A673 (cell line): ENCODE results near the gene CCDC137. TPM values are rescaled to one million over a fixed set of nuclear protein-coding genes. Genes with fewer than 3 reads are reported as not detected.

Source experiments
- BruUV-seq: library from RNA; stranded (reverse); fragments of 400-500 nt; replicated peaks from 2 replicates; lab custom pipeline; 2021; lab: Mats Ljungman, UMichigan
- CTCF ChIA-PET: fragments of 300-600 bp; sonication (Branson Sonifier 250); formaldehyde crosslinking; loops from one replicate; lab custom pipeline; 2022; ENCODE audit warnings: antibody characterized with exemption; lab: Charles Lee
- POLR2A ChIA-PET: fragments of 300-600 bp; sonication (Branson Sonifier 250); formaldehyde crosslinking; loops from one replicate; lab custom pipeline; 2022; ENCODE audit warnings: antibody characterized with exemption; ENCODE audit not compliant: low non-redundant PET; lab: Charles Lee
- DNase-seq: peaks from one replicate; pipeline ENCODE4 v3.0.0-alpha.2; 2015; ENCODE audit warnings: low spot score
- H3K27ac ChIP-seq: fragments of 200-600 bp; sonication (generic); 2 replicates; pipeline ENCODE4 v1.5.1; 2016; ENCODE audit warnings: mixed run types, low read depth, mild to moderate bottlenecking, mixed read lengths, antibody characterized with exemption, low read length; ENCODE audit not compliant: poor library complexity, severe bottlenecking
- H3K27me3 ChIP-seq: fragments of 200-600 bp; sonication (generic); replicated peaks from 2 replicates; pipeline ENCODE4 v1.6.1; 2017; ENCODE audit warnings: mixed run types, low read depth, mild to moderate bottlenecking, mixed read lengths, antibody characterized with exemption, low read length; ENCODE audit not compliant: insufficient read depth, poor library complexity
- H3K36me3 ChIP-seq: fragments of 200-600 bp; sonication (generic); 2 replicates; pipeline ENCODE4 v1.6.1; 2016; ENCODE audit warnings: mixed run types, mild to moderate bottlenecking, mixed read lengths, antibody characterized with exemption, low read length; ENCODE audit not compliant: insufficient read depth, poor library complexity, severe bottlenecking
- H3K4me1 ChIP-seq: fragments of 200-600 bp; sonication (generic); 2 replicates; pipeline ENCODE4 v1.6.1; 2017; ENCODE audit warnings: mixed run types, mild to moderate bottlenecking, mixed read lengths, antibody characterized with exemption, low read length; ENCODE audit not compliant: insufficient read depth, poor library complexity, severe bottlenecking
- H3K4me3 ChIP-seq: fragments of 200-600 bp; sonication (generic); 2 replicates; pipeline ENCODE4 v1.5.1; 2016; ENCODE audit warnings: low read depth, mixed run types, mild to moderate bottlenecking, mixed read lengths, low read length; ENCODE audit not compliant: poor library complexity, severe bottlenecking
- H3K9me3 ChIP-seq: fragments of 200-600 bp; sonication (generic); 2 replicates; pipeline ENCODE4 v1.6.1; 2016; ENCODE audit warnings: mixed run types, low read depth, mild to moderate bottlenecking, mixed read lengths, antibody characterized with exemption, low read length; ENCODE audit not compliant: poor library complexity, severe bottlenecking
- CTCF ChIP-seq: fragments of 300-800, 200-600 bp; sonication (generic); conservative IDR thresholded peaks from 2 replicates; pipeline ENCODE4 v1.5.1; 2017; ENCODE audit warnings: low read depth, mild to moderate bottlenecking, antibody characterized with exemption, low read length, moderate library complexity, mixed read lengths
- EZH2 ChIP-seq: fragments of 200-600 bp; sonication (generic); IDR thresholded peaks from 2 replicates; pipeline ENCODE4 v1.6.1; 2017; ENCODE audit warnings: borderline replicate concordance, low read depth, mild to moderate bottlenecking, mixed read lengths, antibody characterized with exemption, low read length; ENCODE audit not compliant: poor library complexity, severe bottlenecking
- intact Hi-C: fragments of 100-400 bp; cut with micrococcal nuclease; formaldehyde crosslinking; loops from one replicate; pipeline ENCODE4 v1.10.0; 2022; ENCODE audit not compliant: unreplicated experiment
- total RNA-seq: library from RNA; stranded (reverse); gene quantifications from 2 replicates; pipeline ENCODE4 v1.2.3, GENCODE V29; 2021

The CCDC137 gene
- total RNA-seq, 1 experiment from 2014 or later = 56.3 TPM

- TF ChIP-seq EZH2 = no peak
- TF ChIP-seq CTCF = no peak
- ChIA-PET CTCF (no interaction called here), POLR2A (no interaction called here)
- no peaks in the 10 kb centered on the region for H3K9me3 ChIP-seq
- no peak overlapping the region for H3K27ac ChIP-seq
- BruUV-seq = no TSS peak
- no peak for DNase-seq
- H3K4me3 ChIP-seq = no peak overlapping the region
- intact Hi-C loops = no loop called here
- H3K27me3 ChIP-seq = no peaks in the 10 kb centered on the region
- H3K4me1 ChIP-seq = no peaks in the 10 kb centered on the region
- H3K36me3 ChIP-seq = peaks cover 76% of the 10 kb centered on the region
Observed at GRCh38 chr17:81694810-81695209, 28.3 kb downstream of the CCDC137 start.

DNA sequence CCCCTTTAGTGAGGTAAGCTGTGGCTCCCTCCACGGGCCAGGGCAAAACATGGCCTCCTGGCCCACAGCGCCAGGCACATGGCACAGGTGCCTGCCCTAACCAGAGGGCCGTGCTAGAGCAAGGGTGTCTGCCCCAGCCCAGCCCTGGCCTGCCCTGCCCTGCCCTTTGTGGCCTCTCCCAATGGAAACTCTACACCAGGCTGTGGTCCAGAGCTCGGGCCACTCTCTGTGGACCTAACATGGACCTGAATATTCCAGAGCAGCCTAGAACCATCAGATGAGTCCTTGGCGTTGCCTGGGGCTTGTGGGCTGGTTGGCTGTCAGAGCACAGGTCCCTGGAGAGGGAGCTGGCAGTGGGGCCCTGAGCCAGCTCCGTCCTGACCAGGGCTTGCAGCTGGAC lies 28.7 kb downstream of the CCDC137 start:
- ChIA-PET CTCF (no interaction called here), POLR2A (interaction anchor here (0.6 kb wide), 1 partner anchor 17 kb away, joined by 10 read pairs; no protein-coding TSS in a partner anchor)
- peaks cover 72% of the 10 kb centered on the region for H3K36me3 ChIP-seq

DNA sequence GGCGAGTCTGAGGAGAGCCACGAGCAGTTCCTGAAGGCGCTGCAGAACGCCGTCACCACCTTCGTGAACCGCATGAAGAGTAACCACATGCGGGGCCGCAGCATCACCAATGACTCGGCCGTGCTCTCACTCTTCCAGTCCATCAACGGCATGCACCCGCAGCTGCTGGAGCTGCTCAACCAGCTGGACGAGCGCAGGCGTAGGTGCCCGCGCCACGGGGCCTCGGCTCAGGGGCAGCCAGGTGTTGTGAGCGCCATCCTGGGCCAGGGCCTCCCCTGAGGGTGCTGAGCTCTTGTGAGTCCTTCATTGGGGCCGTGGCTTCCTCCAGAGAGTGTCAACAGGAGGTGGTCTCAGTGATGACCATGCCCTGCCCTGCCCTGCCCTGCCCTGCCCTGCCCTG lies 29.3 kb downstream of the CCDC137 start:
- no TSS peak for BruUV-seq
- intact Hi-C loops = no loop called here
- Histone ChIP-seq H3K27ac (no peak overlapping the region), H3K36me3 (peaks cover 69% of the 10 kb centered on the region), H3K4me1 (peaks cover 1% of the 10 kb centered on the region), H3K27me3 (no peaks in the 10 kb centered on the region), H3K9me3 (no peaks in the 10 kb centered on the region), H3K4me3 (no peak overlapping the region)
- TF ChIP-seq EZH2 = no peak
- TF ChIP-seq CTCF = no peak
- POLR2A ChIA-PET = interaction anchor here (0.6 kb wide), 1 partner anchor 16 kb away, joined by 10 read pairs; no protein-coding TSS in a partner anchor
- CTCF ChIA-PET = no interaction called here
- no peak for DNase-seq

More for the DNA sequence above, 28.7 kb downstream of the CCDC137 start:
- TF ChIP-seq EZH2 (no peak), CTCF (no peak)
- BruUV-seq = no TSS peak
- H3K27me3 ChIP-seq = no peaks in the 10 kb centered on the region
- no peaks in the 10 kb centered on the region for H3K9me3 ChIP-seq
- H3K4me1 ChIP-seq = no peaks in the 10 kb centered on the region
- DNase-seq = no peak
- no peak overlapping the region for H3K27ac ChIP-seq
- no peak overlapping the region for H3K4me3 ChIP-seq
- intact Hi-C loops = no loop called here
